Fibroblast of villous mesenchyme (primary cell): ENCODE results near the gene PTPN2. TPM values are rescaled to one million over a fixed set of nuclear protein-coding genes. Genes with fewer than 3 reads are reported as not detected.

Source experiments
- DNase-seq: peaks from one replicate; pipeline ENCODE4 v3.0.0-alpha.2; 2010; ENCODE audit warnings: low read depth
- H3K4me3 ChIP-seq: 2 replicates; pipeline ENCODE4 v1.5.1; 2011; ENCODE audit warnings: low read depth, mild to moderate bottlenecking, low read length
- total RNA-seq: library from RNA; depleted of rRNA; stranded (reverse); fragments of >200 nt; gene quantifications from 2 replicates; pipeline ENCODE4 v1.2.3, GENCODE V29; 2012
- TF ChIP-seq, protein P1 (sequence below): IDR thresholded peaks from 2 replicates; pipeline ENCODE4 v1.5.1; 2012; ENCODE audit warnings: low read depth, mild to moderate bottlenecking, low read length; ENCODE audit not compliant: insufficient read depth

Gene PTPN2
- total RNA-seq, 1 donor: 31.1 TPM

DNA sequence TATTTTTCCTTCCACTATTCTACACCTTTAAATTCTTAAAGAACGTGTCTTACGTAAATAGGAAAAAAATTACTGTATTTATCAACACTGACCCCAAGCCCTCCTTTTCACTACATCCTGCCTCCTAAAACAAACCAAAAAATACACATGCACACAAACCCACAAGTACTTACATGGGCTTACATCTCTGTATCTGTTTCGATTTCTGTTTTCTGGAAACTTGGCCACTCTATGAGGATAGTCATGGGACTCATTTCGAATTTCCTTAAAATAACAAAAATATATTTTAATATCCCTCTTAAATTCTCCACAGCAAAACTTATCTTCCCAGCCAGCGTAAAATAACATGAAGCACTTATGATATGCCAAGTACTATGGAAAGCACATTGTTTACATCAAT, 25.0 kb downstream of the PTPN2 start:
- TF ChIP-seq, protein P1, sequence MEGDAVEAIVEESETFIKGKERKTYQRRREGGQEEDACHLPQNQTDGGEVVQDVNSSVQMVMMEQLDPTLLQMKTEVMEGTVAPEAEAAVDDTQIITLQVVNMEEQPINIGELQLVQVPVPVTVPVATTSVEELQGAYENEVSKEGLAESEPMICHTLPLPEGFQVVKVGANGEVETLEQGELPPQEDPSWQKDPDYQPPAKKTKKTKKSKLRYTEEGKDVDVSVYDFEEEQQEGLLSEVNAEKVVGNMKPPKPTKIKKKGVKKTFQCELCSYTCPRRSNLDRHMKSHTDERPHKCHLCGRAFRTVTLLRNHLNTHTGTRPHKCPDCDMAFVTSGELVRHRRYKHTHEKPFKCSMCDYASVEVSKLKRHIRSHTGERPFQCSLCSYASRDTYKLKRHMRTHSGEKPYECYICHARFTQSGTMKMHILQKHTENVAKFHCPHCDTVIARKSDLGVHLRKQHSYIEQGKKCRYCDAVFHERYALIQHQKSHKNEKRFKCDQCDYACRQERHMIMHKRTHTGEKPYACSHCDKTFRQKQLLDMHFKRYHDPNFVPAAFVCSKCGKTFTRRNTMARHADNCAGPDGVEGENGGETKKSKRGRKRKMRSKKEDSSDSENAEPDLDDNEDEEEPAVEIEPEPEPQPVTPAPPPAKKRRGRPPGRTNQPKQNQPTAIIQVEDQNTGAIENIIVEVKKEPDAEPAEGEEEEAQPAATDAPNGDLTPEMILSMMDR: no peak
- DNase-seq: peak; percentile 29
- H3K4me3 ChIP-seq: no peak overlapping the region

DNA sequence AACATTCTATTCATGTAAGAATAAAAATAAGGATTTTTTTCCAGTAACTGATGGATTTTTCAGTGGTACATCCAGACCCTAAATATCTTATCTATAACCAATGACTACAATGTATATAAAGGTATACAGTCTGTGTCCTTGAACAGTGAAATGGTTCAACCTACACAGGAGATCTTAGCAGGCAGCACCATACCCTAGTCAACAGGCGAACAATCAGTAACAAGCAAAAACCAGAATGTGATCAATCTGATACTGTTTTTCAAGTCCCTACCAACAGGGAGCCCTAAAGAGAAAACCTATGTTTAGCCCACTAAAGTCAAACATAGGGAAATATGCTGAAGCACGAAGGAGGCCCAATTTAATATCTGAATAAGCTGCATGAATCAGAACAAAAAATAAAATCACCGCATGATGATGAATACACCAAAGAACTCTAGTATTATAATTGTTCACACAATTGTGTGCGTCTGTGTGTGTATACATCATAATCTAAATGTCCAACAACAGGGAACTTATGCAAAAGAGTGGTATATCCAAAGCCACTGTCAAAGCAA, 26.0 kb downstream of the PTPN2 start:
- TF ChIP-seq, protein P1: no peak
- no peak overlapping the region for H3K4me3 ChIP-seq
- no peak for DNase-seq

DNA sequence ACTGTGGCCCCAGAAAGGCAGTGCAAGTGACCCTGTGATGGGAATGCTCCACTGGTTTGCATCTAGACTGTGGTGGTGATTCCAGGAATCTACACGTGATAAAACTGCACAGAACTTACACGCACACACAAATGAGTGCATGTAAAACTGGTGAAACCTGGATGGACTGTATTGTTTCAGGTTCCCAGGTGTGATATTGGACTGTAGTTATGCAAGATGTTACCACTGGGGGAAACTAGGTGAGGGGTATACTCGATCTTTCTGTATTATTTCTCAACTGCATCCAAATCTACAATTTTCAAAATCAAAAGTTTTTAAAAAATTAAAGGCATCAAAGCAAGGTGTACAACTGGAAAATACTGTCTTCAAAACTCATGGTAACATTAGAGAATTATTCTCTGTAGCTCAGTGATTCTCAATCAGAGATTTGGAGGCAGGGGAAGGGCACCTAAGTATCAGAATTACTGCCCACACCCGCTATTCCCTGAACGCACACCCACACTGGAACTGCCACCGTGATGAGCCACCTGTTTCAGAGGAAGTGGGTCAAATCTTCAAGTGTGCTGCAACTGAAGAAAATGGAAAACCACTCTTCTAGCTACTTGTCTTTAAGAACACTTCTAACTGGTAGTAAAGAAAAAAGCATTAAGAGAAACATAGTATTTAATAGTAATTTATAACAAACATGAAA, 26.7 kb downstream of the PTPN2 start:
- H3K4me3 ChIP-seq: no peak overlapping the region
- DNase-seq: no peak

DNA sequence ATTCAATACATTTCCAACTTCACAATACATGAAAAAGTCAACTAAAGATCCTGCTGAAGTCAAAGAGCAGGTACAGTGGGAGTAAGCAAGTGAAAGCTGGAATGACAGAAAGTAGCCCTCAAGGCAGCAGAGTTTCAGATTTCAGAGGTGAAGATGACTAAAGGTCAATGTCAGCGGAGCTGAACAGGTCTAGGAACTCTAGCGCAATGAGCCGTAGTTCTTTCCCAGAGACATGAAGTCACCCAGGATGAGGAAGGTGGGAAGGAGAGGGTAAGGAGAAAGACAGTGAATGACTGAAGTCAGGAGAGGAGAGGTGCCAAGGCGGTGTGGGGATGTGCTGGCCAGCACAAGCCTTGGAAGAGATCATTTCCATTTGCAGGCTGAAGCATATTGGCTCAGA, 28.1 kb downstream of the PTPN2 start:
- no peak for DNase-seq
- TF ChIP-seq, protein P1: no peak
- no peak overlapping the region for H3K4me3 ChIP-seq

More for the DNA sequence above, 26.7 kb downstream of the PTPN2 start:
- TF ChIP-seq, protein P1: no peak

DNA sequence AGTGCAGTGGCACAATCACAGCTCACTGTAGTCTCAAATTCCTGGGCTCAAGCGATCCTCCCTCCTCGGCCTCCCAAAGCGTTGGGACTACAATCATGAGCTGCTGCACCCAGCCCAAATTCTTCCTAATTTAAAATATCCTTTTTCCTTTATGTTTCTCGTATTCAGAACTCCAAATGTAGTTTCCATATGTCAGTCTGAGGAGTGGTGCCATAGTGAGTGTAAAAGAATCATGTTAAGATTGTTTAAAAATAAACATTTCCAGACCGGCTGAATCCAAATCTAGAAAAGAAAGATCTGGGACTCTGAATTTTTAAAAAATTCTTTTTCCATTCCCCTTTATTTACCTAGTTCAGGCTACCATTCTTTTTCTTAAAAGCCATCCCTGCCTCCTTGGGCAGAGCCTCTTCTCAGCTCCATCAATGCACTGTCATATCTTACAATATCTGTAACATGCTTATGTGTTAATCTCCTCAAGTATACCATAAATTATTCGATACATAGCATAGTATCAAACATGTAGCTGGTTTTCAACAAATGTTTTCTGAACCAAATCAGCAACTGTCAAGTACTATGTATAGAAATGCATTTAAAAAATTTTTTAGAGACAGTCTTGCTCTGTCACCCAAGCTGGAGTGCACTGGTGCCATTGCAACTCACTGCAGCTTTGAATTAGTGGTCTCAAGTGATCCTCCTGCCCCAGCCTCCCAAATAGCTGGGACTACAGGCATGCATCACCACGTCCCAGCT, 31.3 kb downstream of the PTPN2 start:
- DNase-seq: no peak
- no peak overlapping the region for H3K4me3 ChIP-seq
- TF ChIP-seq, protein P1: no peak

DNA sequence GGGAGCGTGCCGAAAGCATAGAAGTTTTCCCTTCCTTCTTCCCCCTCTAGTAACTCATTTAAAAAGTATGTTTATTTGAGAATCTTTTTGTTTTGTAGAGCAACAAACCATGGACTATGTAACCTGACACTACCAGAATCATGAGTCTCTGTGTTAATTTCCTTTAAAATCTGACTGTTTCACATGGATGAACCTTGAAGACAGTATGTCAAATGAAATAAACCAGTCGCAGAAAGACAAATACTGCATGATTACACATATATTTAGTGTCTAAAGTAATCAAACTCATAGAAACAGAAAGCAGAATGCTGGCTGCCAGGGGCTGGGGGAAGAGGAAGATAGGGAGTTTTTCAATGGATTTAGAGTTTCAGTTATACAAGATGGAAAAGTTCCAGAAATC, 32.3 kb downstream of the PTPN2 start:
- no peak overlapping the region for H3K4me3 ChIP-seq
- TF ChIP-seq, protein P1: no peak
- peak; percentile 57 for DNase-seq
